SK-N-SH (cell line): ENCODE measurements around the gene ATE1. TPM values are rescaled to one million over a fixed set of nuclear protein-coding genes. Genes with fewer than 3 reads are reported as not detected.

Experiments used
- CTCF ChIA-PET: fragments of 300-600, 350-600 bp; formaldehyde crosslinking; extraction: SDS; loops from one replicate; lab custom pipeline; 2021; lab: Yijun Ruan, JAX
- POLR2A ChIA-PET: fragments of 350-600 bp; sonication (Branson Sonifier 250); formaldehyde crosslinking; extraction: SDS; loops from one replicate; lab custom pipeline; 2020; ENCODE audit warnings: antibody characterized with exemption, inconsistent platforms; lab: Yijun Ruan, JAX
- DNase-seq: peaks from one replicate; pipeline ENCODE4 v3.0.0; 2012
- H2AFZ ChIP-seq: fragments of 200-600 bp; sonication (generic); 2 replicates; pipeline ENCODE4 v1.8.1; 2016; ENCODE audit warnings: antibody characterized with exemption, mild to moderate bottlenecking, low read depth
- H3F3A ChIP-seq: fragments of 200-600 bp; sonication (generic); replicated peaks from 2 replicates; pipeline ENCODE3; 2016; ENCODE audit warnings: antibody characterized with exemption, mild to moderate bottlenecking; ENCODE audit not compliant: insufficient read depth
- H3K27ac ChIP-seq, 2 experiments: fragments of 200-500 bp in 1 of 2; fragments of 200-600 bp in 1 of 2; sonication (Bioruptor generic) in 1 of 2; sonication (generic), shearing (Covaris generic) in 1 of 2; 2 replicates each; pipeline versions ENCODE4 v1.5.1 to v1.6.1; 2014 to 2016; ENCODE audit warnings: low read depth in 2 of 2, inconsistent platforms in 1 of 2, low read length in 1 of 2, mild to moderate bottlenecking in 1 of 2, mixed read lengths in 1 of 2
- H3K27me3 ChIP-seq: fragments of 200-600 bp; sonication (generic), shearing (Covaris generic); 2 replicates; pipeline ENCODE4 v1.6.1; 2016; ENCODE audit warnings: mixed run types; ENCODE audit not compliant: insufficient read depth
- H3K36me3 ChIP-seq, 2 experiments: fragments of 200-500 bp in 1 of 2; fragments of 200-600 bp in 1 of 2; sonication (Bioruptor generic) in 1 of 2; sonication (generic) in 1 of 2; replicated peaks in 1 of 2; 2 replicates each; pipeline versions ENCODE3 to v1.5.1; 2014 to 2016; ENCODE audit warnings: low read length in 1 of 2, mild to moderate bottlenecking in 1 of 2; ENCODE audit not compliant: insufficient read depth in 2 of 2, control insufficient read depth in 1 of 2
- H3K4me1 ChIP-seq, 2 experiments: fragments of 200-500 bp in 1 of 2; fragments of 200-600 bp in 1 of 2; sonication (Bioruptor generic) in 1 of 2; sonication (generic), shearing (Covaris generic) in 1 of 2; 2 replicates each; pipeline versions ENCODE4 v1.5.1 to v1.6.1; 2014 to 2016; ENCODE audit warnings: low read depth in 1 of 2, low read length in 1 of 2, mixed run types in 1 of 2; ENCODE audit not compliant: insufficient read depth in 2 of 2, control insufficient read depth in 1 of 2
- H3K4me2 ChIP-seq: fragments of 200-600 bp; sonication (generic), shearing (Covaris generic); 2 replicates; pipeline ENCODE4 v1.6.1; 2017; ENCODE audit warnings: mixed run types
- H3K4me3 ChIP-seq, 2 experiments: fragments of 200-500 bp in 1 of 2; fragments of 200-600 bp in 1 of 2; sonication (Bioruptor generic) in 1 of 2; sonication (generic), shearing (Covaris generic) in 1 of 2; 2 replicates each; pipeline versions ENCODE4 v1.5.1 to v1.8.1; 2014 to 2016; ENCODE audit warnings: low read depth in 2 of 2, inconsistent platforms in 1 of 2, low read length in 1 of 2, mild to moderate bottlenecking in 1 of 2, mixed read lengths in 1 of 2, moderate library complexity in 1 of 2
- H3K79me2 ChIP-seq: fragments of 200-600 bp; sonication (generic); 2 replicates; pipeline ENCODE4 v1.8.1; 2017; ENCODE audit warnings: mild to moderate bottlenecking; ENCODE audit not compliant: insufficient read depth
- H3K9ac ChIP-seq: fragments of 200-600 bp; sonication (generic); 2 replicates; pipeline ENCODE4 v1.6.1; 2017; ENCODE audit warnings: mixed run types
- H3K9me2 ChIP-seq: fragments of 200-600 bp; sonication (generic); 2 replicates; pipeline ENCODE4 v1.6.1; 2017; ENCODE audit warnings: mixed run types
- H3K9me3 ChIP-seq: fragments of 200-600 bp; sonication (generic); 2 replicates; pipeline ENCODE4 v1.6.1; 2017; ENCODE audit warnings: mixed run types, mild to moderate bottlenecking, moderate library complexity
- H4K20me1 ChIP-seq: fragments of 200-600 bp; sonication (generic); 2 replicates; pipeline ENCODE4 v1.6.1; 2017; ENCODE audit warnings: mild to moderate bottlenecking, mixed run types; ENCODE audit not compliant: insufficient read depth
- ELF1 ChIP-seq: IDR thresholded peaks from 2 replicates; pipeline ENCODE4 v1.4.0; 2012
- FOSL2 ChIP-seq: IDR thresholded peaks from 2 replicates; pipeline ENCODE4 v1.4.0; 2012; ENCODE audit warnings: low read depth, mild to moderate bottlenecking, moderate library complexity, borderline replicate concordance
- FOXM1 ChIP-seq: IDR thresholded peaks from 2 replicates; pipeline ENCODE4 v1.4.0; 2012; ENCODE audit warnings: low read depth, mild to moderate bottlenecking
- GABPA ChIP-seq: IDR thresholded peaks from 2 replicates; pipeline ENCODE4 v1.4.0; 2012; ENCODE audit warnings: low read depth, mild to moderate bottlenecking
- IRF3 ChIP-seq: fragments of 150-350 bp; IDR thresholded peaks from 2 replicates; pipeline ENCODE4 v1.6.1; 2016; ENCODE audit warnings: mild to moderate bottlenecking, low read depth, low read length
- JUND ChIP-seq: IDR thresholded peaks from 2 replicates; pipeline ENCODE4 v1.4.0; 2012
- MEF2A ChIP-seq: IDR thresholded peaks from 2 replicates; pipeline ENCODE4 v1.4.0; 2012; ENCODE audit warnings: low read depth, borderline replicate concordance
- MXI1 ChIP-seq: IDR thresholded peaks from 2 replicates; pipeline ENCODE4 v1.6.1; 2012; ENCODE audit warnings: mild to moderate bottlenecking, low read depth, low read length, improper control_type of control experiment
- NFIC ChIP-seq: IDR thresholded peaks from 2 replicates; pipeline ENCODE4 v1.4.0; 2012; ENCODE audit warnings: borderline replicate concordance
- POLR2AphosphoS5 ChIP-seq: IDR thresholded peaks from 2 replicates; pipeline ENCODE4 v1.6.1; 2012; ENCODE audit warnings: low read depth, low read length
- RFX5 ChIP-seq: IDR thresholded peaks from 2 replicates; pipeline ENCODE4 v1.6.1; 2012; ENCODE audit warnings: mild to moderate bottlenecking, improper control_type of control experiment, low read length
- RXRA ChIP-seq: IDR thresholded peaks from 2 replicates; pipeline ENCODE4 v1.4.0; 2012; ENCODE audit warnings: low read depth, mild to moderate bottlenecking, borderline replicate concordance
- SIN3A ChIP-seq: IDR thresholded peaks from 2 replicates; pipeline ENCODE4 v1.6.1; 2012; ENCODE audit warnings: low read depth, mild to moderate bottlenecking, low read length, moderate library complexity, borderline replicate concordance
- TCF12 ChIP-seq: IDR thresholded peaks from 2 replicates; pipeline ENCODE4 v1.4.0; 2012
- USF2 ChIP-seq: fragments of 150-350 bp; IDR thresholded peaks from 2 replicates; pipeline ENCODE4 v1.6.1; 2017; ENCODE audit warnings: antibody characterized with exemption, low read length, low read depth, borderline replicate concordance
- WGBS: methylation state at CpG from one replicate; pipeline ENCODE4 v1.1.6; 2017; ENCODE audit warnings: low lambda C conversion rate; 5-methylcytosine and 5-hydroxymethylcytosine counted together
- polyA plus RNA-seq, 3 experiments: library from polyadenylated mRNA; depleted of rRNA; stranded (reverse); fragments of >200 nt; gene quantifications; 2 replicates each; pipeline ENCODE4 v1.2.3, GENCODE V29; 2012

Gene ATE1
- polyA plus RNA-seq, 1 of the 3 experiments (the other 2 are of a cell fraction): 6.3 TPM

GRCh38 chr10:121845044-121845784 lies 82.6 kb downstream of the ATE1 start (continued):
- TF ChIP-seq RFX5 (no peak), MEF2A (no peak), IRF3 (no peak), RXRA (no peak)

- no peak overlapping the region for H2AFZ ChIP-seq
- H3F3A ChIP-seq: no peaks in the 10 kb centered on the region
- no peak overlapping the region for H3K4me2 ChIP-seq
- H3K9ac ChIP-seq: no peak overlapping the region
- H4K20me1 ChIP-seq: no peaks in the 10 kb centered on the region
- POLR2A ChIA-PET: no interaction called here
- no peaks in the 10 kb centered on the region for H3K4me1 ChIP-seq
- no peak for TF ChIP-seq FOSL2
- no peak for TF ChIP-seq POLR2AphosphoS5
- no peak for TF ChIP-seq GABPA
- no peak for TF ChIP-seq FOXM1
- no peak for TF ChIP-seq MEF2A
- TF ChIP-seq SIN3A: no peak
- no peak for TF ChIP-seq JUND
- TF ChIP-seq TCF12: no peak
- TF ChIP-seq USF2: no peak
- TF ChIP-seq, all 33 proteins: peak for 0
- DNase-seq: no peak
- Histone ChIP-seq H3K27ac (no peak overlapping the region), H3K9me2 (no peaks in the 10 kb centered on the region), H3K36me3 (peaks cover 10 to 19% of the 10 kb centered on the region in 2 experiments), H3K79me2 (no peaks in the 10 kb centered on the region; the same call in 1 of the 2 replicates), H3K4me3 (no peak overlapping the region), H3K9me3 (no peaks in the 10 kb centered on the region), H3K27me3 (no peaks in the 10 kb centered on the region)
- CTCF ChIA-PET: no interaction called here
- WGBS: 94% methylated on average over 3 of the region's 3 CpGs
Measured at GRCh38 chr10:121844537-121844936, 83.3 kb downstream of the ATE1 start.

GRCh38 chr10:121843379-121843778 lies 84.5 kb downstream of the ATE1 start:
- no peaks in the 10 kb centered on the region; the same call in 1 of the 2 replicates for H3K79me2 ChIP-seq
- no peak overlapping the region for H3K9ac ChIP-seq
- DNase-seq: no peak
- ChIA-PET POLR2A (no interaction called here), CTCF (interaction anchor here (2.4 kb wide), 1 partner anchor 44 kb away, joined by 9 read pairs; no protein-coding TSS in a partner anchor)
- 93% methylated on average over 2 of the region's 2 CpGs for WGBS
- H3K27ac ChIP-seq: no peak overlapping the region
- no peak overlapping the region for H3K4me3 ChIP-seq
- no peak overlapping the region for H2AFZ ChIP-seq
- no peaks in the 10 kb centered on the region for H3K4me1 ChIP-seq
- no peaks in the 10 kb centered on the region for H3K9me2 ChIP-seq
- TF ChIP-seq MXI1 (no peak), NFIC (no peak), ELF1 (no peak), POLR2AphosphoS5 (no peak)
- TF ChIP-seq, all 33 proteins: peak for 0
- H3F3A ChIP-seq: no peaks in the 10 kb centered on the region
- no peak overlapping the region for H3K4me2 ChIP-seq
- H3K27me3 ChIP-seq: no peaks in the 10 kb centered on the region
- no peaks in the 10 kb centered on the region for H3K9me3 ChIP-seq
- H3K36me3 ChIP-seq: peaks cover 10 to 16% of the 10 kb centered on the region in 2 experiments
- H4K20me1 ChIP-seq: no peaks in the 10 kb centered on the region
